ENCODE measurements around the gene PLSCR5. TPM values are rescaled to one million over a fixed set of nuclear protein-coding genes. Genes with fewer than 3 reads are reported as not detected.

Gene PLSCR5
- polyA plus RNA-seq, 3 donors: not detected

GRCh38 chr3:146589899-146590508 is 15.1 kb downstream of the PLSCR5 start:
- Histone ChIP-seq H3K4me1 (ENCODE audit: control insufficient read depth in 1 of 2, insufficient read depth in 2 of 2, low read length in 2 of 2) (no peaks in the 10 kb centered on the region), H3K4me2 (replicated peaks; ENCODE audit: extremely low read depth, low read length, poor library complexity, severe bottlenecking) (no peak overlapping the region), H3K9me3 (replicated peaks in 1 of 2; ENCODE audit: control insufficient read depth in 1 of 2, insufficient read depth in 1 of 2, low read length in 2 of 2) (no peaks in the 10 kb centered on the region), H3K9ac (ENCODE audit: insufficient read depth, low read length, poor library complexity, severe bottlenecking) (no peak overlapping the region), H2AFZ (ENCODE audit: insufficient read depth, low read depth, low read length, poor library complexity, severe bottlenecking) (no peak overlapping the region), H4K20me1 (ENCODE audit: insufficient read depth, low read length) (no peaks in the 10 kb centered on the region), H3K27me3 (ENCODE audit: control insufficient read depth in 2 of 2, insufficient read depth in 2 of 2, low read length in 2 of 2) (no peaks in the 10 kb centered on the region), H3K79me2 (ENCODE audit: insufficient read depth, low read length) (no peaks in the 10 kb centered on the region), H3K4me3 (replicated peaks in 1 of 3; ENCODE audit: low read depth in 2 of 3, low read length in 3 of 3) (no peak overlapping the region), H3K36me3 (replicated peaks in 1 of 2; ENCODE audit: control insufficient read depth in 1 of 2, insufficient read depth in 2 of 2, low read length in 2 of 2) (no peaks in the 10 kb centered on the region), H3K27ac (ENCODE audit: low read depth in 1 of 2, low read length in 2 of 2) (no peak overlapping the region)
- H3K4me1 Mint-ChIP-seq: no peaks in the 10 kb centered on the region
- WGBS (ENCODE audit: insufficient coverage): no CpG with 5 or more reads among the region's 1 CpG
- intact Hi-C loops (cut with micrococcal nuclease): loop anchor here in 1 of 2 donors (10.0 kb wide), 1 partner anchor 365 kb away; no protein-coding TSS in a partner anchor
- no peaks in the 10 kb centered on the region for H3K9me3 Mint-ChIP-seq
- no peak overlapping the region for H3K27ac Mint-ChIP-seq
- no peaks in the 10 kb centered on the region for H3K36me3 Mint-ChIP-seq
- H3K4me3 Mint-ChIP-seq: no peak overlapping the region
- DNase-seq: peak in 1 of 3 donors; percentile 12
- H3K27me3 Mint-ChIP-seq (ENCODE audit: low read depth in 3 of 3): no peaks in the 10 kb centered on the region
- TF ChIP-seq CTCF (IDR thresholded peaks at IDR 0.05): peak; percentile 58

GRCh38 chr3:146585156-146585555 is 20.0 kb downstream of the PLSCR5 start:
- H3K9me3 ChIP-seq (replicated peaks in 1 of 2; ENCODE audit: control insufficient read depth in 1 of 2, insufficient read depth in 1 of 2, low read length in 2 of 2): peaks cover 3% of the 10 kb centered on the region in 2 donors
- no peak for TF ChIP-seq CTCF (IDR thresholded peaks at IDR 0.05)
- H3K27ac ChIP-seq (ENCODE audit: low read depth in 1 of 2, low read length in 2 of 2): no peak overlapping the region
- Mint-ChIP-seq H3K36me3 (no peaks in the 10 kb centered on the region), H3K4me1 (no peaks in the 10 kb centered on the region), H3K27ac (no peak overlapping the region), H3K4me3 (no peak overlapping the region), H3K9me3 (peaks cover 2 to 10% (median 5%) of the 10 kb centered on the region in 7 donors), H3K27me3 (ENCODE audit: low read depth in 3 of 3) (peaks cover 0 to 2% (median 0%) of the 10 kb centered on the region in 3 donors)
- H3K4me3 ChIP-seq (replicated peaks in 1 of 3; ENCODE audit: low read depth in 2 of 3, low read length in 3 of 3): no peak overlapping the region
- no peaks in the 10 kb centered on the region for H3K27me3 ChIP-seq (ENCODE audit: control insufficient read depth in 2 of 2, insufficient read depth in 2 of 2, low read length in 2 of 2)
- no peaks in the 10 kb centered on the region for H3K79me2 ChIP-seq (ENCODE audit: insufficient read depth, low read length)
- H4K20me1 ChIP-seq (ENCODE audit: insufficient read depth, low read length): no peaks in the 10 kb centered on the region
- no peak for DNase-seq
- H2AFZ ChIP-seq (ENCODE audit: insufficient read depth, low read depth, low read length, poor library complexity, severe bottlenecking): no peak overlapping the region
- H3K9ac ChIP-seq (ENCODE audit: insufficient read depth, low read length, poor library complexity, severe bottlenecking): no peak overlapping the region
- H3K4me1 ChIP-seq (ENCODE audit: control insufficient read depth in 1 of 2, insufficient read depth in 2 of 2, low read length in 2 of 2): no peaks in the 10 kb centered on the region
- no peaks in the 10 kb centered on the region for H3K36me3 ChIP-seq (replicated peaks in 1 of 2; ENCODE audit: control insufficient read depth in 1 of 2, insufficient read depth in 2 of 2, low read length in 2 of 2)
- H3K4me2 ChIP-seq (replicated peaks; ENCODE audit: extremely low read depth, low read length, poor library complexity, severe bottlenecking): no peak overlapping the region
- intact Hi-C loops (cut with micrococcal nuclease): loop anchor here in 1 of 2 donors (10.0 kb wide), 1 partner anchor 360 kb away; no protein-coding TSS in a partner anchor

Measured in CD14-positive monocyte (primary cell).